WTC11 (cell line): ENCODE results near the gene TFF2. TPM values are rescaled to one million over a fixed set of nuclear protein-coding genes. Genes with fewer than 3 reads are reported as not detected.

ENCODE experiments used
- ATAC-seq: fragments of 200-7000 bp; cut with Tn5 transposase; 2 replicates; pipeline ENCODE4 v1.10.0; 2021; ENCODE audit warnings: mild to moderate bottlenecking, moderate library complexity
- CTCF ChIA-PET: fragments of 300-600 bp; sonication (Branson Sonifier 250); formaldehyde crosslinking; loops from one replicate; lab custom pipeline; 2021; ENCODE audit warnings: antibody characterized with exemption; lab: Charles Lee
- POLR2A ChIA-PET: fragments of 350-600 bp; sonication (Branson Sonifier 250); formaldehyde crosslinking; loops from one replicate; lab custom pipeline; 2021; ENCODE audit warnings: antibody characterized with exemption; lab: Charles Lee
- DNase-seq: peaks from one replicate; pipeline ENCODE4 v3.0.0; 2021; ENCODE audit warnings: low spot score
- H3K27ac Mint-ChIP-seq: 2 replicates; pipeline ENCODE4 v1.8.0; 2021; ENCODE audit warnings: mixed read lengths
- H3K27me3 Mint-ChIP-seq: 2 replicates; pipeline ENCODE4 v1.8.0; 2021; ENCODE audit warnings: low read depth, mild to moderate bottlenecking, moderate library complexity, mixed read lengths
- H3K36me3 Mint-ChIP-seq: 2 replicates; pipeline ENCODE4 v1.8.0; 2021; ENCODE audit warnings: mixed read lengths
- H3K4me1 Mint-ChIP-seq: 2 replicates; pipeline ENCODE4 v1.8.0; 2022; ENCODE audit warnings: mixed read lengths
- H3K4me3 Mint-ChIP-seq: 2 replicates; pipeline ENCODE4 v1.8.0; 2021; ENCODE audit warnings: mild to moderate bottlenecking, moderate library complexity, mixed read lengths
- H3K9me3 Mint-ChIP-seq: 2 replicates; pipeline ENCODE4 v1.8.0; 2021; ENCODE audit warnings: mixed read lengths
- AFF4 ChIP-seq: sonication (generic); formaldehyde crosslinking; IDR thresholded peaks from 2 replicates; pipeline ENCODE4 v1.8.1; 2023; ENCODE audit warnings: mild to moderate bottlenecking, missing genetic modification reagents, borderline replicate concordance
- AR ChIP-seq: fragments of 250-450 bp; sonication (Bioruptor Pico); IDR thresholded peaks from 2 replicates; pipeline ENCODE4 v1.9.0; 2021; ENCODE audit warnings: mild to moderate bottlenecking
- ATF2 ChIP-seq: sonication (generic); formaldehyde crosslinking; IDR thresholded peaks from 2 replicates; pipeline ENCODE4 v1.8.1; 2022; ENCODE audit warnings: low read depth, missing genetic modification reagents, borderline replicate concordance
- ATF6 ChIP-seq: sonication (generic); formaldehyde crosslinking; IDR thresholded peaks from 2 replicates; pipeline ENCODE4 v1.8.1; 2023; ENCODE audit warnings: mild to moderate bottlenecking, missing genetic modification reagents
- CREM ChIP-seq: sonication (generic); formaldehyde crosslinking; IDR thresholded peaks from 2 replicates; pipeline ENCODE4 v1.8.1; 2022; ENCODE audit warnings: mild to moderate bottlenecking, missing genetic modification reagents, moderate library complexity
- EMX1 ChIP-seq: fragments of 250-450 bp; sonication (Bioruptor Pico); IDR thresholded peaks from 2 replicates; pipeline ENCODE4 v1.8.0; 2021; ENCODE audit warnings: mild to moderate bottlenecking
- FOXJ3 ChIP-seq: sonication (generic); formaldehyde crosslinking; IDR thresholded peaks from 2 replicates; pipeline ENCODE4 v1.9.0; 2021; ENCODE audit warnings: missing genetic modification reagents, mild to moderate bottlenecking, borderline replicate concordance
- IRF1 ChIP-seq: sonication (generic); formaldehyde crosslinking; IDR thresholded peaks from 2 replicates; pipeline ENCODE4 v1.8.0; 2023; ENCODE audit warnings: missing genetic modification reagents
- KAT7 ChIP-seq: sonication (generic); formaldehyde crosslinking; IDR thresholded peaks from 2 replicates; pipeline ENCODE4 v1.8.1; 2023; ENCODE audit warnings: missing genetic modification reagents, mild to moderate bottlenecking, borderline replicate concordance
- MAX ChIP-seq: sonication (generic); formaldehyde crosslinking; IDR thresholded peaks from 2 replicates; pipeline ENCODE4 v1.8.0; 2022; ENCODE audit warnings: mild to moderate bottlenecking, missing genetic modification reagents
- NFATC4 ChIP-seq: fragments of 250-450 bp; sonication (Bioruptor Pico); IDR thresholded peaks from 2 replicates; pipeline ENCODE4 v1.9.0; 2021; ENCODE audit warnings: mild to moderate bottlenecking
- NFYB ChIP-seq: sonication (generic); formaldehyde crosslinking; conservative IDR thresholded peaks from 2 replicates; pipeline ENCODE4 v1.8.0; 2022; ENCODE audit warnings: low read depth, missing genetic modification reagents
- NR1H2 ChIP-seq: sonication (generic); formaldehyde crosslinking; IDR thresholded peaks from 2 replicates; pipeline ENCODE4 v1.9.0; 2021; ENCODE audit warnings: mild to moderate bottlenecking, moderate library complexity, missing genetic modification reagents
- PRRX2 ChIP-seq: fragments of 250-450 bp; sonication (Bioruptor Pico); IDR thresholded peaks from 2 replicates; pipeline ENCODE4 v1.8.0; 2021; ENCODE audit warnings: mild to moderate bottlenecking
- ZNF138 ChIP-seq: sonication (generic); formaldehyde crosslinking; conservative IDR thresholded peaks from 2 replicates; pipeline ENCODE4 v1.8.1; 2022; ENCODE audit warnings: mild to moderate bottlenecking, moderate library complexity, missing genetic modification reagents
- ZNF281 ChIP-seq: sonication (generic); formaldehyde crosslinking; IDR thresholded peaks from 2 replicates; pipeline ENCODE4 v1.8.0; 2023; ENCODE audit warnings: mild to moderate bottlenecking, missing genetic modification reagents
- ZNF317 ChIP-seq: sonication (generic); formaldehyde crosslinking; IDR thresholded peaks from 2 replicates; pipeline ENCODE4 v1.8.1; 2023; ENCODE audit warnings: low read depth, mild to moderate bottlenecking, moderate library complexity, missing genetic modification reagents, borderline replicate concordance
- ZNF425 ChIP-seq: fragments of 250-450 bp; sonication (Bioruptor Pico); conservative IDR thresholded peaks from 2 replicates; pipeline ENCODE4 v1.9.0; 2021; ENCODE audit warnings: mild to moderate bottlenecking
- total RNA-seq: library from RNA; stranded (reverse); gene quantifications from 3 replicates; pipeline ENCODE4 v1.2.3, GENCODE V29; 2021

Gene TFF2
- total RNA-seq, 1 experiment from 2014 or later: 0.33 TPM

- H3K9me3 Mint-ChIP-seq: peaks cover 41% of the 10 kb centered on the region
- 0 out of 2 replicates have a peak, but pooled peaks have one; percentile 24 for ATAC-seq
- TF ChIP-seq AR (CRISPR knock-in tag) (no peak), ZNF317 (no peak), NFYB (CRISPR knock-in tag) (0 out of 2 replicates have a peak, but pooled peaks have one; percentile 31), ZNF281 (CRISPR knock-in tag) (no peak)
- peaks cover 12% of the 10 kb centered on the region for H3K36me3 Mint-ChIP-seq
- DNase-seq: no peak
- ChIA-PET CTCF (interaction anchor here (1.9 to 2.0 kb wide), 2 partner anchors 20 to 22 kb away, joined by 4 read pairs; no protein-coding TSS in a partner anchor), POLR2A (no interaction called here)
- H3K4me3 Mint-ChIP-seq: no peak overlapping the region
- H3K27me3 Mint-ChIP-seq: no peaks in the 10 kb centered on the region; the same call in 1 of the 2 replicates
- H3K4me1 Mint-ChIP-seq: no peaks in the 10 kb centered on the region
- H3K27ac Mint-ChIP-seq: no peak overlapping the region
These were observed 8.1 kb upstream of the TFF2 start for GRCh38 chr21:42358937-42359336.

GRCh38 chr21:42358261-42358660, 7.5 kb upstream of the TFF2 start:
- ChIA-PET CTCF (interaction anchor here (1.0 to 2.0 kb wide), 3 partner anchors 20 to 49 kb away, joined by 4 read pairs; no protein-coding TSS in a partner anchor), POLR2A (no interaction called here)
- H3K27me3 Mint-ChIP-seq: no peaks in the 10 kb centered on the region; the same call in 1 of the 2 replicates
- H3K4me1 Mint-ChIP-seq: no peaks in the 10 kb centered on the region
- peaks cover 41% of the 10 kb centered on the region for H3K9me3 Mint-ChIP-seq
- H3K36me3 Mint-ChIP-seq: peaks cover 12% of the 10 kb centered on the region
- no peak overlapping the region for H3K27ac Mint-ChIP-seq
- no peak overlapping the region for H3K4me3 Mint-ChIP-seq
- no peak for DNase-seq
- no peak for ATAC-seq
- TF ChIP-seq CREM (CRISPR knock-in tag) (no peak), EMX1 (no peak), NFYB (CRISPR knock-in tag) (no peak), NR1H2 (no peak), IRF1 (no peak), ATF2 (CRISPR knock-in tag) (no peak), NFATC4 (CRISPR knock-in tag) (no peak), PRRX2 (no peak), ATF6 (no peak), ZNF138 (CRISPR knock-in tag) (no peak), FOXJ3 (CRISPR knock-in tag) (no peak), ZNF425 (CRISPR knock-in tag) (no peak), AFF4 (CRISPR knock-in tag) (no peak), KAT7 (CRISPR knock-in tag) (no peak), MAX (CRISPR knock-in tag) (no peak)
